ENCODE measurements around the gene SFXN2. TPM values are rescaled to one million over a fixed set of nuclear protein-coding genes. Genes with fewer than 3 reads are reported as not detected.

SFXN2 gene
- total and polyA plus RNA-seq, 9 donors, result 6.2 to 31.2 (median 15.4) TPM

DNA sequence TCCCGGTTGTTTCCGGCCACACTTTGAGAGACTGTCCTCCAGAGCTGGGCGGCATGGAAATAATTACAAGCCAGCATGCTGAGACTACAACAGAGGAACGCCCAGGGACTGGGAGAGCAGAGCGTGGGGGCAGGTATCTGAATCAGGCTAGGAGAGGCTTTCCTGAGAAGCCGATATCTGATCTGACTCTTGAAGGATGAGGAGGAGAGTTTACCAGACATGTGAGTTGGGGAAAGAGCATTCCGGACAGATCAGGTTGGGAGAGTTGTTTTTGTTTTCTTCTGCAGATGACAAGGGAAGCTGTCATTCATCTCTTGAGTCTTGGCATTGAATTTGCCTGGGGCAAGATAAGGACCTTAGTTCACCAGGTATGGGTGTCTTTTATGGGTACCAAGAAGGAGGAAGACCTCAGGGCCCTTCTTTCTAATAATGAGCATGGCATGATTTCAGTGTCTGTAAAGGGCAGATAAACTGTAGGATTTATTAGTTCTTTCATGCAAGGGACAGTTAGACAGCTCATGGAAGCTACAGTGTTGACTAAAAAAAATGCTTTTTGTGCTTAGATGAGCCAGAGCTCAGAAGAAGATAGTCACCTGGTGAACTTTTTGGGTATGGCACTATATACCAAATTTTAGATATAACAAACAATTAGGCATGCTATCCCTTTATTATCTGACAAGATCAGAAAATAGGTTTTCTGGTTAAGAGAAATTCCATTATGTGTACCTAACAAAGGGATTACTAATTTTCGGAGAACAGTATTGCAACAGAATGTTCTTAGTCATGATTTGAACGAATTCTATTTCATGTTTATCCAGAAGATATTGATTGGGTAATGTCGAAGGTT lies 65.5 kb downstream of the SFXN2 start:
- no peaks in the 10 kb centered on the region for H3K27me3 ChIP-seq
- H3K4me3 ChIP-seq, result no peak overlapping the region
- no peak for TF ChIP-seq EP300 (IDR thresholded peaks at IDR 0.05)
- TF ChIP-seq POLR2A (IDR thresholded peaks at IDR 0.05), result no peak
- TF ChIP-seq, protein P1, sequence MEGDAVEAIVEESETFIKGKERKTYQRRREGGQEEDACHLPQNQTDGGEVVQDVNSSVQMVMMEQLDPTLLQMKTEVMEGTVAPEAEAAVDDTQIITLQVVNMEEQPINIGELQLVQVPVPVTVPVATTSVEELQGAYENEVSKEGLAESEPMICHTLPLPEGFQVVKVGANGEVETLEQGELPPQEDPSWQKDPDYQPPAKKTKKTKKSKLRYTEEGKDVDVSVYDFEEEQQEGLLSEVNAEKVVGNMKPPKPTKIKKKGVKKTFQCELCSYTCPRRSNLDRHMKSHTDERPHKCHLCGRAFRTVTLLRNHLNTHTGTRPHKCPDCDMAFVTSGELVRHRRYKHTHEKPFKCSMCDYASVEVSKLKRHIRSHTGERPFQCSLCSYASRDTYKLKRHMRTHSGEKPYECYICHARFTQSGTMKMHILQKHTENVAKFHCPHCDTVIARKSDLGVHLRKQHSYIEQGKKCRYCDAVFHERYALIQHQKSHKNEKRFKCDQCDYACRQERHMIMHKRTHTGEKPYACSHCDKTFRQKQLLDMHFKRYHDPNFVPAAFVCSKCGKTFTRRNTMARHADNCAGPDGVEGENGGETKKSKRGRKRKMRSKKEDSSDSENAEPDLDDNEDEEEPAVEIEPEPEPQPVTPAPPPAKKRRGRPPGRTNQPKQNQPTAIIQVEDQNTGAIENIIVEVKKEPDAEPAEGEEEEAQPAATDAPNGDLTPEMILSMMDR (IDR thresholded peaks at IDR 0.05), result no peak
- no peaks in the 10 kb centered on the region for H3K36me3 ChIP-seq
- no peak for DNase-seq
- intact Hi-C loops (cut with DNase I), result no loop called here
- 59 to 75% (median 62%) methylated on average over 10 of the region's 10 CpGs for WGBS, 3 donors
- peaks cover 46% of the 10 kb centered on the region for H3K4me1 ChIP-seq (ENCODE audit: insufficient read depth)
- no peaks in the 10 kb centered on the region for H3K9me3 ChIP-seq
- H3K27ac ChIP-seq, result peak overlapping the region in 1 of 2 donors; percentile 89

DNA sequence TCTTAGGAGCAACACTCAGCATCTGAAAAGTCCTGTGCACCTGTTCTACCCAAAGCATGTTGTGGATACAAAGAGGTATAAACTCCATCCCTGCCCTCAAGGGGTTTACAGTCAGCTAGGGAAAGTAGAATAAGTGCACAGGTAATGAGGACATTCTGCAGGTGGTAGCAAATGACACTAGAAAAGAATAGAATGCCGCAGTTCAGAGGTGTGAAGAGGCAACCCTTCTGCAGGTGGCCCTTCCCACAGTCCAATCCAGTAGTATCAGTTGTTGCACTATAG lies 66.0 kb downstream of the SFXN2 start:
- H3K9me3 ChIP-seq, result no peaks in the 10 kb centered on the region
- peaks cover 43% of the 10 kb centered on the region for H3K4me1 ChIP-seq (ENCODE audit: insufficient read depth)
- TF ChIP-seq, protein P1 (IDR thresholded peaks at IDR 0.05), result no peak
- no peak for TF ChIP-seq EP300 (IDR thresholded peaks at IDR 0.05)
- TF ChIP-seq POLR2A (IDR thresholded peaks at IDR 0.05), result no peak
- H3K27me3 ChIP-seq, result no peaks in the 10 kb centered on the region
- intact Hi-C loops (cut with DNase I), result no loop called here
- WGBS, 3 donors, result 97 to 100% (median 100%) methylated on average over 1 of the region's 1 CpG
- peak overlapping the region in 1 of 2 donors; percentile 89 for H3K27ac ChIP-seq
- DNase-seq, result peak in 1 of 5 donors; percentile 3
- no peaks in the 10 kb centered on the region for H3K36me3 ChIP-seq
- no peak overlapping the region for H3K4me3 ChIP-seq

- DNase-seq, result peak in 4 of 5 donors; percentile 37 to 59 (median 49)
- Histone ChIP-seq H3K27ac (peak overlapping the region; percentile 9 to 89), H3K27me3 (no peaks in the 10 kb centered on the region), H3K4me3 (no peak overlapping the region), H3K36me3 (no peaks in the 10 kb centered on the region), H3K9me3 (no peaks in the 10 kb centered on the region), H3K4me1 (ENCODE audit: insufficient read depth) (peaks cover 41% of the 10 kb centered on the region)
- TF ChIP-seq, protein P1 (IDR thresholded peaks at IDR 0.05), result no peak
- no peak for TF ChIP-seq EP300 (IDR thresholded peaks at IDR 0.05)
- TF ChIP-seq POLR2A (IDR thresholded peaks at IDR 0.05), result no peak
- WGBS, 3 donors, result 22 to 30% (median 26%) methylated on average over 8 of the region's 8 CpGs
- intact Hi-C loops (cut with DNase I), result no loop called here
Observed at GRCh38 chr10:102781090-102781920, 66.9 kb downstream of the SFXN2 start.

DNA sequence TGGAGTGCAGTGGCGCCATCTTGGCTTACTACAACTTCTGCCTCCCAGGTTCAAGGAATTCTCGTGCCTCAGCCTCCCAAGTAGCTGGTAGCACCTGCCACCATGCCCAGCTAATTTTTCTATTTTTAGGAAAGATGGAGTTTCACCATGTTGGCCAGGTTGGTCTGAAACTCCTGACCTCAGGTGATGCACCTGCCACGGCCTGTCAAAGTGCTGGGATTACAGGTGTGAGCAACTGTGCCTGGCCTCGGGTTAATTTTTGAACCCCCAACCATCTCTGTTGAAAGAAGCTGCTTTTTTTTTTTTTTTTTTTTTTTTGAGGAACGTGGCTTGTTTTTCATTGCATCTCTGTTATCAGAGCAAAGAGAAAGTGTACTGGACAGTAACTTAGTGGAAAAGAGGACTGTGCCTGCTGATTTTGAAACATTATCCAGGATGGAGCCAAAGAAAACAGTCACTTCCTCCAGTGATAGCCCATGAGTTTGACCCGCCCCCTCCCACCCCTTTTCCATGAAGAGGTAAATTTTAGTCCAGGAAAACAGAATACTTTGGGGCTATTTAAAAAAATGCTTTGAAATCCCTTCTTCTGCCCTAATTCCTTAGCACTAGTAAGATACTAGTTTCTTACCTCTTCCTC lies 67.6 kb downstream of the SFXN2 start:
- H3K27ac ChIP-seq, result peak overlapping the region; percentile 57 to 89
- peaks cover 41% of the 10 kb centered on the region for H3K4me1 ChIP-seq (ENCODE audit: insufficient read depth)
- 29 to 44% (median 31%) methylated on average over 6 of the region's 6 CpGs for WGBS, 3 donors
- TF ChIP-seq EP300 (IDR thresholded peaks at IDR 0.05), result no peak
- TF ChIP-seq, protein P1 (IDR thresholded peaks at IDR 0.05), result no peak
- no peak for TF ChIP-seq POLR2A (IDR thresholded peaks at IDR 0.05)
- no peak overlapping the region for H3K4me3 ChIP-seq
- no peaks in the 10 kb centered on the region for H3K27me3 ChIP-seq
- intact Hi-C loops (cut with DNase I), result no loop called here
- peak in 2 of 5 donors; percentile 16 to 48 for DNase-seq
- no peaks in the 10 kb centered on the region for H3K36me3 ChIP-seq
- H3K9me3 ChIP-seq, result no peaks in the 10 kb centered on the region

Data from ovary (tissue), 9 donors.